MCF 10A (cell line): ENCODE measurements around the gene ALDH1L2. TPM values are rescaled to one million over a fixed set of nuclear protein-coding genes. Genes with fewer than 3 reads are reported as not detected.

Experiments
- BruUV-seq: library from RNA; stranded (reverse); fragments of 400-500 nt; replicated peaks from 2 replicates; lab custom pipeline; 2021; lab: Mats Ljungman, UMichigan
- CTCF ChIA-PET: fragments of 300-600 bp; sonication (Branson Sonifier 250); formaldehyde crosslinking; extraction: SDS; loops from one replicate; lab custom pipeline; 2021; ENCODE audit warnings: antibody characterized with exemption, inconsistent platforms; lab: Yijun Ruan, JAX
- POLR2A ChIA-PET: fragments of 300-600, 350-650 bp; sonication (Branson Sonifier 250); formaldehyde crosslinking; extraction: SDS; loops from one replicate; lab custom pipeline; 2020; ENCODE audit warnings: antibody characterized with exemption, inconsistent platforms; lab: Yijun Ruan, JAX
- DNase-seq: peaks from one replicate; pipeline ENCODE4 v3.0.0-alpha.2; 2018; ENCODE audit not compliant: unreplicated experiment
- H3K27ac Mint-ChIP-seq: one replicate; pipeline ENCODE4 v1.8.0; 2022; ENCODE audit warnings: mild to moderate bottlenecking, low read depth, mixed read lengths; ENCODE audit not compliant: unreplicated experiment
- H3K27me3 Mint-ChIP-seq: one replicate; pipeline ENCODE4 v1.8.0; 2022; ENCODE audit warnings: mixed read lengths; ENCODE audit not compliant: insufficient read depth, unreplicated experiment
- H3K36me3 Mint-ChIP-seq: one replicate; pipeline ENCODE4 v1.8.0; 2022; ENCODE audit warnings: mild to moderate bottlenecking, moderate library complexity, mixed read lengths; ENCODE audit not compliant: insufficient read depth, unreplicated experiment
- H3K4me1 Mint-ChIP-seq: one replicate; pipeline ENCODE4 v1.8.0; 2022; ENCODE audit warnings: mixed read lengths; ENCODE audit not compliant: insufficient read depth, unreplicated experiment
- H3K4me3 Mint-ChIP-seq: one replicate; pipeline ENCODE4 v1.8.0; 2022; ENCODE audit warnings: mild to moderate bottlenecking, moderate library complexity, mixed read lengths; ENCODE audit not compliant: unreplicated experiment
- H3K9me3 Mint-ChIP-seq: one replicate; pipeline ENCODE4 v1.8.0; 2022; ENCODE audit warnings: mixed read lengths; ENCODE audit not compliant: unreplicated experiment
- CTCF ChIP-seq: fragments of 200-600 bp; IDR thresholded peaks from one replicate; pipeline ENCODE4 v1.8.0; 2022; ENCODE audit warnings: antibody characterized with exemption, mild to moderate bottlenecking; ENCODE audit not compliant: unreplicated experiment
- intact Hi-C: fragments of 100-400 bp; cut with micrococcal nuclease; formaldehyde crosslinking; loops from 2 replicates; pipeline ENCODE4 v1.14.1; 2022
- total RNA-seq: library from RNA; stranded (reverse); gene quantifications from 2 replicates; pipeline ENCODE4 v1.2.3, GENCODE V29; 2022

The ALDH1L2 gene
- total RNA-seq, 1 experiment from 2014 or later: 165 TPM

GRCh38 chr12:105113094-105113493, 28.8 kb upstream of the ALDH1L2 start:
- H3K9me3 Mint-ChIP-seq: no peaks in the 10 kb centered on the region
- BruUV-seq: no TSS peak
- peaks cover 18% of the 10 kb centered on the region for H3K4me1 Mint-ChIP-seq
- no peak overlapping the region for H3K4me3 Mint-ChIP-seq
- no peak for TF ChIP-seq CTCF
- CTCF ChIA-PET: no interaction called here
- no peaks in the 10 kb centered on the region for H3K27me3 Mint-ChIP-seq
- POLR2A ChIA-PET: interaction anchor here (1.2 to 1.3 kb wide), 2 partner anchors 10 to 48 kb away, joined by 3 to 4 read pairs; no protein-coding TSS in a partner anchor
- peaks cover 59% of the 10 kb centered on the region for H3K36me3 Mint-ChIP-seq
- no peak for DNase-seq
- H3K27ac Mint-ChIP-seq: no peak overlapping the region
- intact Hi-C loops: no loop called here

DNA sequence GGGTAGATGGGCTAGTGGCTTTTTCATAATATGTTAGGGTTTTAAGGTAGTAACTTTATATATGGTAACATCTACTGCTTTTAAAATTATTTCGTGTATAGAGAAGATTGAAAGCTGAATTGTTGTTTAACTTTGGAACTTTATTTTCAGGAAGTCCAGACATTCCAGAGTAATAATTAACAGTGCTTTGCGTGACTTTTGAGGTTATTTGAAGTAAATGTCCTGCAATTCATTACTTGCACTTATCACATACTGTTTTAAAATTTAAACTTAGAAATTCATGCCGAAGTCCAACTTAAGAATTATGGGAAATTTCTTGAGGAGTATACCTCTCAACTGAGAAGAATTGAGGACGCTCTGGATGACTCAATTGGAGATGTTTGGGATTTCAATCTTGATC, 26.6 kb upstream of the ALDH1L2 start:
- H3K27me3 Mint-ChIP-seq: no peaks in the 10 kb centered on the region
- H3K9me3 Mint-ChIP-seq: no peaks in the 10 kb centered on the region
- H3K4me3 Mint-ChIP-seq: peak overlapping the region; percentile 23
- intact Hi-C loops: no loop called here
- H3K4me1 Mint-ChIP-seq: peaks cover 26% of the 10 kb centered on the region
- H3K27ac Mint-ChIP-seq: no peak overlapping the region
- ChIA-PET CTCF (interaction anchor here (0.6 kb wide), 1 partner anchor 28 kb away, joined by 6 read pairs; no protein-coding TSS in a partner anchor), POLR2A (interaction anchor here (0.6 to 6.8 kb wide), 5 partner anchors 12 to 822 kb away, joined by 3 to 94 read pairs (median 3); partner anchors contain the start of gene ALDH1L2)
- BruUV-seq: no TSS peak
- peaks cover 42% of the 10 kb centered on the region for H3K36me3 Mint-ChIP-seq
- TF ChIP-seq CTCF: no peak
- no peak for DNase-seq

GRCh38 chr12:105109465-105110212, 25.4 kb upstream of the ALDH1L2 start:
- intact Hi-C loops: loop anchor here (5.0 kb wide), 1 partner anchor 223 kb away; the partner anchor contains the start of gene C12orf75
- TF ChIP-seq CTCF: no peak
- H3K27ac Mint-ChIP-seq: peak overlapping the region; percentile 96
- DNase-seq: peak; percentile 42
- H3K4me3 Mint-ChIP-seq: peak overlapping the region; percentile 96
- ChIA-PET CTCF (interaction anchor here (0.6 to 0.9 kb wide), 2 partner anchors 81 to 129 kb away, joined by 3 read pairs; no protein-coding TSS in a partner anchor), POLR2A (interaction anchor here (0.6 to 6.8 kb wide), 11 partner anchors 18 to 1060 kb away, joined by 3 to 94 read pairs (median 4); partner anchors contain the start of gene ALDH1L2)
- H3K9me3 Mint-ChIP-seq: no peaks in the 10 kb centered on the region
- BruUV-seq: no TSS peak
- no peaks in the 10 kb centered on the region for H3K27me3 Mint-ChIP-seq
- H3K36me3 Mint-ChIP-seq: peaks cover 31% of the 10 kb centered on the region
- peaks cover 26% of the 10 kb centered on the region for H3K4me1 Mint-ChIP-seq
